Suprapubic skin (tissue), 3 donors: ENCODE data around the gene STAB2.

Experiments used
- CTCF ChIP-seq, 2 donors: fragments of 200-600 bp in 1 of 2; fragments of 450-650 bp in 1 of 2; sonication (generic) in 1 of 2; IDR thresholded peaks; one replicate each; pipeline ENCODE4 v1.5.1; 2016 to 2019; ENCODE audit warnings: antibody characterized with exemption in 2 of 2, mild to moderate bottlenecking in 1 of 2, moderate library complexity in 1 of 2
- POLR2AphosphoS5 ChIP-seq, 3 donors: sonication (generic); formaldehyde crosslinking; IDR thresholded peaks; one replicate each; pipeline ENCODE4 v1.6.1; 2017; ENCODE audit warnings: antibody characterized with exemption in 3 of 3

- no peak for TF ChIP-seq CTCF (IDR thresholded peaks at IDR 0.05)
- TF ChIP-seq POLR2AphosphoS5 (IDR thresholded peaks at IDR 0.05): no peak
Observed at GRCh38 chr12:103635419-103635818, 48.3 kb downstream of the STAB2 start.
